RWPE1 (cell line): ENCODE data around the gene RWDD3.

Experiments used
- CTCF ChIA-PET: fragments of 350-600 bp; sonication (Branson Sonifier 250); formaldehyde crosslinking; extraction: SDS; loops from one replicate; lab custom pipeline; 2021; lab: Yijun Ruan, JAX
- POLR2A ChIA-PET: fragments of 400-600 bp; formaldehyde crosslinking; extraction: SDS; loops from one replicate; lab custom pipeline; 2020; ENCODE audit warnings: antibody characterized with exemption; ENCODE audit not compliant: low non-redundant PET; lab: Yijun Ruan, JAX
- DNase-seq: peaks from one replicate; pipeline ENCODE4 v3.0.0; 2012; ENCODE audit warnings: low spot score
- H3K27ac ChIP-seq: fragments of 450-650 bp; 2 replicates; pipeline ENCODE4 v1.5.1; 2017
- CTCF ChIP-seq: fragments of 450-650 bp; conservative IDR thresholded peaks from 2 replicates; pipeline ENCODE4 v1.5.1; 2017; ENCODE audit warnings: low read depth, mild to moderate bottlenecking

Gene RWDD3

GRCh38 chr1:95249916-95250315 is 15.9 kb downstream of the RWDD3 start:
- ChIA-PET POLR2A (no interaction called here), CTCF (interaction anchor here (0.6 kb wide), 1 partner anchor 20 kb away, joined by 5 read pairs; no protein-coding TSS in a partner anchor)
- H3K27ac ChIP-seq: no peak overlapping the region
- TF ChIP-seq CTCF: no peak
- DNase-seq: no peak

DNA sequence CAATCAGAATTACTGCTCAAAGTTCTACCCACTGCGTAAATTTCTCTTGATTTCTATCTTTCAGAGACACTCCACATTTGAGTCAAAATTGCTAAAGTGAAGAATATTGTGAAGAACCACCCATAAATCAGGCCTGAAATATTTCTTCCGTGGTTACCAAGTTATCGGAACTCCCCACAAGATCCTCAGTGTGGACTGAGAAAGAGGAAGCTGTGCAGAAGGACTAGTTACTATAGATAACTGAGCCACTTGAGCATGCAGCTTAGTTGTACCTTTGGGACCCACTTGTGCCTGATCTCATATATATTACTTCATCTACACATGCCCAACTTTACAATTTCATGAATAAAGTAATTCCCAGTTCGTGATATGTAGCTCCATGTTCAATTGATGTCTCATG is 18.4 kb downstream of the RWDD3 start:
- ChIA-PET POLR2A (interaction anchor here (0.7 kb wide), 1 partner anchor 181 kb away, joined by 3 read pairs; no protein-coding TSS in a partner anchor), CTCF (no interaction called here)
- no peak for TF ChIP-seq CTCF
- H3K27ac ChIP-seq: no peak overlapping the region
- DNase-seq: no peak

GRCh38 chr1:95254959-95255358 is 20.9 kb downstream of the RWDD3 start:
- DNase-seq: no peak
- H3K27ac ChIP-seq: no peak overlapping the region
- TF ChIP-seq CTCF: no peak
- ChIA-PET CTCF (no interaction called here), POLR2A (no interaction called here)

GRCh38 chr1:95255826-95256225 is 21.8 kb downstream of the RWDD3 start:
- ChIA-PET CTCF (interaction anchor here (0.7 kb wide), 1 partner anchor 125 kb away, joined by 3 read pairs; no protein-coding TSS in a partner anchor), POLR2A (no interaction called here)
- TF ChIP-seq CTCF: no peak
- H3K27ac ChIP-seq: no peak overlapping the region
- no peak for DNase-seq

- ChIA-PET CTCF (no interaction called here), POLR2A (interaction anchor here (0.5 kb wide), 1 partner anchor 22 kb away, joined by 4 read pairs; no protein-coding TSS in a partner anchor)
- DNase-seq: no peak
- no peak overlapping the region for H3K27ac ChIP-seq
- no peak for TF ChIP-seq CTCF
These were observed 23.7 kb downstream of the RWDD3 start for GRCh38 chr1:95257758-95258157.

DNA sequence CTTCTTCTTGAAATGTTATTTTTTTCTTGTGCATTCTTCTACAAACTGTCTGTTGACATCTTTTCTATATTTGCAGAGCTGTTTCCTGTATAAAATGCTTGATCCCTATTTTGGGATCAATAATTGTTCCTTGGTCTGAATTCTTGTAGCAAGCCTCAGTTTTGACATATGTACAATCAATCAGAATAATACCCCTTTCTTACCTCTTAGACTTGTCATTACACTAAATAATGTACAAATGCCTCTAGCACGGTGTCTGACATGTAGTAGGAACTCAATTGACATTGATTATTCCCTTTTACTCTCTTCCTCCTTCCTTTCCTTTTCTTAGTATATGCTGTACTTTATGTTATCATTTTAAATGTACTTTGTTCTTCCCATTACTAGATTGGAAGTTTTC is 25.2 kb downstream of the RWDD3 start:
- DNase-seq: no peak
- H3K27ac ChIP-seq: no peak overlapping the region
- ChIA-PET CTCF (interaction anchor here (0.6 to 0.7 kb wide), 2 partner anchors 475 to 1774 kb away, joined by 3 read pairs; no protein-coding TSS in a partner anchor), POLR2A (no interaction called here)
- no peak for TF ChIP-seq CTCF
